HepG2 (cell line): ENCODE measurements around the gene KCNF1.

ENCODE experiments used
- ATF3 ChIP-seq: sonication (generic); formaldehyde crosslinking; IDR thresholded peaks from 2 replicates; pipeline ENCODE4 v1.4.0; 2020; ENCODE audit warnings: missing genetic modification reagents
- BRCA1 ChIP-seq: sonication (generic); formaldehyde crosslinking; IDR thresholded peaks from 2 replicates; pipeline ENCODE4 v1.4.0; 2020; ENCODE audit warnings: missing genetic modification reagents
- JUND ChIP-seq: sonication (generic); formaldehyde crosslinking; IDR thresholded peaks from 2 replicates; pipeline ENCODE4 v1.8.0; 2022; ENCODE audit warnings: mild to moderate bottlenecking, missing genetic modification reagents
- NFATC3 ChIP-seq: sonication (generic); formaldehyde crosslinking; IDR thresholded peaks from 2 replicates; pipeline ENCODE4 v1.5.1; 2020; ENCODE audit warnings: mild to moderate bottlenecking, missing genetic modification reagents
- POLR2A ChIP-seq, 2 experiments: IDR thresholded peaks; 2 replicates each; pipeline ENCODE4 v1.6.1; 2011; ENCODE audit warnings: low read depth in 2 of 2, low read length in 2 of 2, mild to moderate bottlenecking in 1 of 2, moderate library complexity in 1 of 2; ENCODE audit not compliant: insufficient read depth in 1 of 2
- SMAD3 ChIP-seq: sonication (generic); formaldehyde crosslinking; IDR thresholded peaks from 2 replicates; pipeline ENCODE4 v1.4.0; 2020; ENCODE audit warnings: missing genetic modification reagents
- ZC3H4 ChIP-seq: sonication (generic); formaldehyde crosslinking; IDR thresholded peaks from 2 replicates; pipeline ENCODE4 v1.4.0; 2020; ENCODE audit warnings: missing genetic modification reagents, borderline replicate concordance
- ZNF317 ChIP-seq: sonication (generic); formaldehyde crosslinking; IDR thresholded peaks from 2 replicates; pipeline ENCODE4 v1.5.0; 2020; ENCODE audit warnings: mild to moderate bottlenecking, missing genetic modification reagents
- ZNF512 ChIP-seq: sonication (generic); formaldehyde crosslinking; IDR thresholded peaks from 2 replicates; pipeline ENCODE4 v1.4.0; 2020; ENCODE audit warnings: mild to moderate bottlenecking, missing genetic modification reagents
- TF ChIP-seq, protein P1 (sequence below): fragments of 450-650 bp; IDR thresholded peaks from 2 replicates; pipeline ENCODE4 v1.6.1; 2017; ENCODE audit warnings: mild to moderate bottlenecking
- TF ChIP-seq, protein P2 (sequence below): sonication (generic); formaldehyde crosslinking; IDR thresholded peaks from 2 replicates; pipeline ENCODE4 v1.5.0; 2020; ENCODE audit warnings: mild to moderate bottlenecking, missing genetic modification reagents, moderate library complexity

DNA sequence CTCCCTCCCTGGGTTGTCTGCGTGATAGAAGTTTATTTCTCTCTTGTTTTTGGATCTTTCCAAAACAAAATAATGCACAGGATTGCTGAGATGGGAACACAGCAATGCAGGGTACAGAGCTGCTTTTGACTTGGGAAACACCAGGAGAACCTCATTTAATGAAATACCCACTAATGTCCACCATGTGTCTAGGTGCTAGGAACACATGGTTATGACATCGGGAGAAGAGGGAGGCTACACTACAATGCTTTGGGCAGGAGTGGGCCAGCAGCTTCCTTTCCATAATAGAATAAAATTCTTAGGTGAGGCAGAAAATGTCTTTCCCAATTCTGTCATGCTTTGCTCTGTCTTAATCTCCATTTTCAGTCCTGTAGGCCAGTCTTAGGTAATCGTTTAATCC, 29.2 kb upstream of the KCNF1 start:
- no peak for TF ChIP-seq ZNF512 (CRISPR knock-in tag)
- no peak for TF ChIP-seq POLR2A (IDR thresholded peaks at IDR 0.05; ENCODE audit: insufficient read depth in 1 of 2, low read depth in 2 of 2, low read length in 2 of 2)
- TF ChIP-seq SMAD3: no peak
- no peak for TF ChIP-seq ATF3 (CRISPR knock-in tag)
- TF ChIP-seq, protein P1, sequence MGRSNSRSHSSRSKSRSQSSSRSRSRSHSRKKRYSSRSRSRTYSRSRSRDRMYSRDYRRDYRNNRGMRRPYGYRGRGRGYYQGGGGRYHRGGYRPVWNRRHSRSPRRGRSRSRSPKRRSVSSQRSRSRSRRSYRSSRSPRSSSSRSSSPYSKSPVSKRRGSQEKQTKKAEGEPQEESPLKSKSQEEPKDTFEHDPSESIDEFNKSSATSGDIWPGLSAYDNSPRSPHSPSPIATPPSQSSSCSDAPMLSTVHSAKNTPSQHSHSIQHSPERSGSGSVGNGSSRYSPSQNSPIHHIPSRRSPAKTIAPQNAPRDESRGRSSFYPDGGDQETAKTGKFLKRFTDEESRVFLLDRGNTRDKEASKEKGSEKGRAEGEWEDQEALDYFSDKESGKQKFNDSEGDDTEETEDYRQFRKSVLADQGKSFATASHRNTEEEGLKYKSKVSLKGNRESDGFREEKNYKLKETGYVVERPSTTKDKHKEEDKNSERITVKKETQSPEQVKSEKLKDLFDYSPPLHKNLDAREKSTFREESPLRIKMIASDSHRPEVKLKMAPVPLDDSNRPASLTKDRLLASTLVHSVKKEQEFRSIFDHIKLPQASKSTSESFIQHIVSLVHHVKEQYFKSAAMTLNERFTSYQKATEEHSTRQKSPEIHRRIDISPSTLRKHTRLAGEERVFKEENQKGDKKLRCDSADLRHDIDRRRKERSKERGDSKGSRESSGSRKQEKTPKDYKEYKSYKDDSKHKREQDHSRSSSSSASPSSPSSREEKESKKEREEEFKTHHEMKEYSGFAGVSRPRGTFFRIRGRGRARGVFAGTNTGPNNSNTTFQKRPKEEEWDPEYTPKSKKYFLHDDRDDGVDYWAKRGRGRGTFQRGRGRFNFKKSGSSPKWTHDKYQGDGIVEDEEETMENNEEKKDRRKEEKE: no peak
- no peak for TF ChIP-seq BRCA1 (CRISPR knock-in tag)
- no peak for TF ChIP-seq NFATC3 (CRISPR knock-in tag)
- no peak for TF ChIP-seq ZNF317
- no peak for TF ChIP-seq JUND (CRISPR knock-in tag)
- TF ChIP-seq, protein P2, sequence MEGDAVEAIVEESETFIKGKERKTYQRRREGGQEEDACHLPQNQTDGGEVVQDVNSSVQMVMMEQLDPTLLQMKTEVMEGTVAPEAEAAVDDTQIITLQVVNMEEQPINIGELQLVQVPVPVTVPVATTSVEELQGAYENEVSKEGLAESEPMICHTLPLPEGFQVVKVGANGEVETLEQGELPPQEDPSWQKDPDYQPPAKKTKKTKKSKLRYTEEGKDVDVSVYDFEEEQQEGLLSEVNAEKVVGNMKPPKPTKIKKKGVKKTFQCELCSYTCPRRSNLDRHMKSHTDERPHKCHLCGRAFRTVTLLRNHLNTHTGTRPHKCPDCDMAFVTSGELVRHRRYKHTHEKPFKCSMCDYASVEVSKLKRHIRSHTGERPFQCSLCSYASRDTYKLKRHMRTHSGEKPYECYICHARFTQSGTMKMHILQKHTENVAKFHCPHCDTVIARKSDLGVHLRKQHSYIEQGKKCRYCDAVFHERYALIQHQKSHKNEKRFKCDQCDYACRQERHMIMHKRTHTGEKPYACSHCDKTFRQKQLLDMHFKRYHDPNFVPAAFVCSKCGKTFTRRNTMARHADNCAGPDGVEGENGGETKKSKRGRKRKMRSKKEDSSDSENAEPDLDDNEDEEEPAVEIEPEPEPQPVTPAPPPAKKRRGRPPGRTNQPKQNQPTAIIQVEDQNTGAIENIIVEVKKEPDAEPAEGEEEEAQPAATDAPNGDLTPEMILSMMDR (CRISPR knock-in tag): no peak
- TF ChIP-seq ZC3H4: no peak
